ENCODE data around the gene ACOXL. TPM values are rescaled to one million over a fixed set of nuclear protein-coding genes. Genes with fewer than 3 reads are reported as not detected.

The ACOXL gene
- total and polyA plus RNA-seq, 2 of the 8 experiments (the other 6 are each of a cell fraction or from before 2014, with no cell fraction given), result 11.4 to 20.6 TPM

GRCh38 chr2:111045771-111046444, 313.5 kb downstream of the ACOXL start:
- Histone ChIP-seq H3K79me1 (ENCODE audit: low read depth, low read length) (no peaks in the 10 kb centered on the region), H3K14ac (ENCODE audit: insufficient read length) (no peak overlapping the region), H3K18ac (ENCODE audit: extremely low read depth, low read length) (no peak overlapping the region), H2AFZ (ENCODE audit: low read length) (no peak overlapping the region), H2BK15ac (ENCODE audit: low read length) (no peak overlapping the region), H3K23me2 (ENCODE audit: low read depth, low read length) (no peaks in the 10 kb centered on the region), H3K36me3 (ENCODE audit: control insufficient read depth in 2 of 4, insufficient read depth in 4 of 4, low read length in 3 of 4) (no peaks in the 10 kb centered on the region; a peak in 1 of 8 replicates), H2AK5ac (ENCODE audit: low read depth, low read length) (no peak overlapping the region), H3K56ac (replicated peaks; ENCODE audit: insufficient read length, low read depth, low read length) (no peak overlapping the region), H2BK12ac (ENCODE audit: low read depth, low read length) (no peak overlapping the region), H3K4me3 (ENCODE audit: extremely low read depth in 1 of 4, insufficient read depth in 2 of 4, low read depth in 3 of 4, low read length in 4 of 4) (no peak overlapping the region), H3K4me1 (replicated peaks in 1 of 4; ENCODE audit: control insufficient read depth in 3 of 4, insufficient read depth in 4 of 4, low read length in 3 of 4) (no peaks in the 10 kb centered on the region; a peak in 1 of 7 replicates), H4K20me1 (replicated peaks in 1 of 2; ENCODE audit: control insufficient read depth in 1 of 2, insufficient read depth in 2 of 2, low read length in 2 of 2) (no peaks in the 10 kb centered on the region), H2BK120ac (replicated peaks; ENCODE audit: low read depth, low read length) (no peak overlapping the region), H3K4me2 (ENCODE audit: insufficient read depth in 1 of 2, low read depth in 2 of 2, low read length in 2 of 2) (no peak overlapping the region), H3K9ac (replicated peaks in 1 of 4; ENCODE audit: extremely low read depth in 1 of 4, low read depth in 3 of 4, low read length in 3 of 4) (no peak overlapping the region), H3K79me2 (ENCODE audit: control insufficient read depth in 1 of 2, insufficient read depth in 2 of 2, low read length in 2 of 2) (no peaks in the 10 kb centered on the region), H3K27ac (ENCODE audit: low read depth, low read length) (no peak overlapping the region), H2BK20ac (ENCODE audit: low read length) (no peak overlapping the region), H4K5ac (ENCODE audit: insufficient read length, low read depth, low read length) (no peak overlapping the region), H3K9me3 (ENCODE audit: insufficient read depth in 2 of 2, low read depth in 1 of 2, low read length in 1 of 2) (no peaks in the 10 kb centered on the region), H3K27me3 (replicated peaks in 1 of 4; ENCODE audit: control insufficient read depth in 3 of 4, extremely low read depth in 1 of 4, insufficient read depth in 3 of 4, low read length in 3 of 4) (no peaks in the 10 kb centered on the region), H3K23ac (ENCODE audit: insufficient read length) (no peak overlapping the region), H2BK5ac (ENCODE audit: low read depth, low read length) (no peak overlapping the region), H3K4ac (replicated peaks; ENCODE audit: insufficient read length, low read depth, low read length) (no peak overlapping the region), H4K91ac (replicated peaks; ENCODE audit: insufficient read length, low read length) (no peak overlapping the region), H4K8ac (ENCODE audit: extremely low read depth, insufficient read depth, low read length) (no peak overlapping the region)
- DNase-seq (ENCODE audit: low read depth in 1 of 2, low spot score in 2 of 2), result peak in 1 of 2 experiments; percentile 16
- no peak for FAIRE-seq
- ChIA-PET CTCF (ENCODE audit: partially characterized antibody) (interaction anchor here (0.6 kb wide), 1 partner anchor 37 kb away, joined by 3 read pairs; no protein-coding TSS in a partner anchor), POLR2A (ENCODE audit: partially characterized antibody) (no interaction called here)
- TF ChIP-seq SP4 (IDR thresholded peaks at IDR 0.05; ENCODE audit: low read length), result no peak
- no peak for TF ChIP-seq GABPA (IDR thresholded peaks at IDR 0.05; ENCODE audit: borderline replicate concordance, insufficient read depth, low read length)
- TF ChIP-seq, protein P1, sequence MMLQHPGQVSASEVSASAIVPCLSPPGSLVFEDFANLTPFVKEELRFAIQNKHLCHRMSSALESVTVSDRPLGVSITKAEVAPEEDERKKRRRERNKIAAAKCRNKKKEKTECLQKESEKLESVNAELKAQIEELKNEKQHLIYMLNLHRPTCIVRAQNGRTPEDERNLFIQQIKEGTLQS (IDR thresholded peaks at IDR 0.05; ENCODE audit: insufficient read depth, low read depth, low read length), result no peak
- TF ChIP-seq NRF1 (IDR thresholded peaks at IDR 0.05; ENCODE audit: low read depth, low read length), result no peak
- no peak for TF ChIP-seq BCL11A (IDR thresholded peaks at IDR 0.05; ENCODE audit: low read depth in 2 of 2, low read length in 2 of 2)
- TF ChIP-seq EGR1 (IDR thresholded peaks at IDR 0.05; ENCODE audit: borderline replicate concordance, low read depth, low read length), result no peak
- 86% methylated on average over 9 of the region's 9 CpGs; no CpG with 5 or more reads in 1 of the 2 experiments for WGBS, 2 experiments (ENCODE audit: extremely low coverage in 1 of 2, insufficient coverage in 1 of 2, insufficient read length in 1 of 2, insufficient replicate concordance in 2 of 2, low coverage in 1 of 2, low lambda C conversion rate in 2 of 2, missing lambda C conversion rate in 1 of 2)
